Suprapubic skin (tissue), 4 donors: ENCODE measurements around the gene PLXNA4. TPM values are rescaled to one million over a fixed set of nuclear protein-coding genes. Genes with fewer than 3 reads are reported as not detected.

Experiments
- DNase-seq, 2 donors: peaks; one replicate each; pipeline ENCODE4 v3.0.0-alpha.2; 2019; ENCODE audit warnings: low spot score in 2 of 2
- H3K27ac ChIP-seq: fragments of 200-600 bp; sonication (generic); one replicate; pipeline ENCODE4 v1.5.1; 2019
- H3K27me3 ChIP-seq: fragments of 200-600 bp; sonication (generic); one replicate; pipeline ENCODE4 v1.5.1; 2019
- H3K36me3 ChIP-seq: fragments of 200-600 bp; sonication (generic); one replicate; pipeline ENCODE4 v1.5.1; 2019
- H3K4me1 ChIP-seq: fragments of 200-600 bp; sonication (generic); one replicate; pipeline ENCODE4 v1.5.1; 2019
- H3K4me3 ChIP-seq: fragments of 200-600 bp; sonication (generic); one replicate; pipeline ENCODE4 v1.5.1; 2019; ENCODE audit warnings: mild to moderate bottlenecking
- H3K9me3 ChIP-seq: fragments of 200-600 bp; sonication (generic); one replicate; pipeline ENCODE4 v1.5.1; 2019
- EP300 ChIP-seq: sonication (generic); formaldehyde crosslinking; IDR thresholded peaks from one replicate; pipeline ENCODE4 v1.6.1; 2017; ENCODE audit warnings: antibody characterized with exemption
- POLR2A ChIP-seq, 2 donors: fragments of 450-650 bp; IDR thresholded peaks; one replicate each; pipeline ENCODE4 v1.6.1; 2017; ENCODE audit warnings: antibody characterized with exemption in 2 of 2, mild to moderate bottlenecking in 2 of 2, moderate library complexity in 2 of 2
- POLR2AphosphoS5 ChIP-seq, 3 donors: sonication (generic); formaldehyde crosslinking; IDR thresholded peaks; one replicate each; pipeline ENCODE4 v1.6.1; 2017; ENCODE audit warnings: antibody characterized with exemption in 3 of 3
- WGBS: methylation state at CpG from one replicate; pipeline ENCODE4 v1.1.5; 2018; 5-methylcytosine and 5-hydroxymethylcytosine counted together
- total RNA-seq, 4 donors: library from RNA; depleted of rRNA; stranded (reverse); fragments of >200 nt; gene quantifications; one replicate each; pipeline ENCODE4 v1.1.0, GENCODE V29; 2016
- TF ChIP-seq, protein P1 (sequence below), 2 donors: fragments of 200-600 bp in 1 of 2; fragments of 450-650 bp in 1 of 2; sonication (generic) in 1 of 2; IDR thresholded peaks; one replicate each; pipeline ENCODE4 v1.5.1; 2016 to 2019; ENCODE audit warnings: antibody characterized with exemption in 2 of 2, mild to moderate bottlenecking in 1 of 2, moderate library complexity in 1 of 2

The PLXNA4 gene
- total RNA-seq, 4 donors from 2014 or later = 5.4 to 10.7 (median 7.1) TPM

DNA sequence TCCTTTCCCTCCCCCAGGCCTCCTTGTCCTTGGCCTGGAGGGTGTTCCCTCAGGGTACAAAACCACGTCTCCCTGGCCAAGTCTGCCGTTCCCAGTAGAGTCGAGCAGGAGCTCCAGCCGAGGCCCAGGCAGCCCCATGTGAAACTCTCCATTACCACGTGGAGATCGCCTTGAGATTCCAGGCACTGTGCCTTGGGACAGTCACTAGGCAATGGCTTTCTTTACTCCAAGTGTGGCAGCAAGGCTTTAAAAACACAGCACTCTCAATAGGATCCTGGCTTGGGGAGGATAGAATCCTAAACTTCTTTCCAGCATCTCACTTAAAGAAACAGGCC is 57.5 kb downstream of the PLXNA4 start:
- no peak for TF ChIP-seq POLR2AphosphoS5 (IDR thresholded peaks at IDR 0.05)
- TF ChIP-seq POLR2A (IDR thresholded peaks at IDR 0.05) = no peak
- no peak for TF ChIP-seq EP300
- TF ChIP-seq, protein P1, sequence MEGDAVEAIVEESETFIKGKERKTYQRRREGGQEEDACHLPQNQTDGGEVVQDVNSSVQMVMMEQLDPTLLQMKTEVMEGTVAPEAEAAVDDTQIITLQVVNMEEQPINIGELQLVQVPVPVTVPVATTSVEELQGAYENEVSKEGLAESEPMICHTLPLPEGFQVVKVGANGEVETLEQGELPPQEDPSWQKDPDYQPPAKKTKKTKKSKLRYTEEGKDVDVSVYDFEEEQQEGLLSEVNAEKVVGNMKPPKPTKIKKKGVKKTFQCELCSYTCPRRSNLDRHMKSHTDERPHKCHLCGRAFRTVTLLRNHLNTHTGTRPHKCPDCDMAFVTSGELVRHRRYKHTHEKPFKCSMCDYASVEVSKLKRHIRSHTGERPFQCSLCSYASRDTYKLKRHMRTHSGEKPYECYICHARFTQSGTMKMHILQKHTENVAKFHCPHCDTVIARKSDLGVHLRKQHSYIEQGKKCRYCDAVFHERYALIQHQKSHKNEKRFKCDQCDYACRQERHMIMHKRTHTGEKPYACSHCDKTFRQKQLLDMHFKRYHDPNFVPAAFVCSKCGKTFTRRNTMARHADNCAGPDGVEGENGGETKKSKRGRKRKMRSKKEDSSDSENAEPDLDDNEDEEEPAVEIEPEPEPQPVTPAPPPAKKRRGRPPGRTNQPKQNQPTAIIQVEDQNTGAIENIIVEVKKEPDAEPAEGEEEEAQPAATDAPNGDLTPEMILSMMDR (IDR thresholded peaks at IDR 0.05) = no peak
- Histone ChIP-seq H3K9me3 (no peaks in the 10 kb centered on the region), H3K4me1 (no peaks in the 10 kb centered on the region), H3K27me3 (no peaks in the 10 kb centered on the region), H3K27ac (no peak overlapping the region), H3K4me3 (no peak overlapping the region), H3K36me3 (no peaks in the 10 kb centered on the region)
- WGBS = 59% methylated on average over 5 of the region's 6 CpGs
- DNase-seq = peak in 1 of 2 donors; percentile 35

DNA sequence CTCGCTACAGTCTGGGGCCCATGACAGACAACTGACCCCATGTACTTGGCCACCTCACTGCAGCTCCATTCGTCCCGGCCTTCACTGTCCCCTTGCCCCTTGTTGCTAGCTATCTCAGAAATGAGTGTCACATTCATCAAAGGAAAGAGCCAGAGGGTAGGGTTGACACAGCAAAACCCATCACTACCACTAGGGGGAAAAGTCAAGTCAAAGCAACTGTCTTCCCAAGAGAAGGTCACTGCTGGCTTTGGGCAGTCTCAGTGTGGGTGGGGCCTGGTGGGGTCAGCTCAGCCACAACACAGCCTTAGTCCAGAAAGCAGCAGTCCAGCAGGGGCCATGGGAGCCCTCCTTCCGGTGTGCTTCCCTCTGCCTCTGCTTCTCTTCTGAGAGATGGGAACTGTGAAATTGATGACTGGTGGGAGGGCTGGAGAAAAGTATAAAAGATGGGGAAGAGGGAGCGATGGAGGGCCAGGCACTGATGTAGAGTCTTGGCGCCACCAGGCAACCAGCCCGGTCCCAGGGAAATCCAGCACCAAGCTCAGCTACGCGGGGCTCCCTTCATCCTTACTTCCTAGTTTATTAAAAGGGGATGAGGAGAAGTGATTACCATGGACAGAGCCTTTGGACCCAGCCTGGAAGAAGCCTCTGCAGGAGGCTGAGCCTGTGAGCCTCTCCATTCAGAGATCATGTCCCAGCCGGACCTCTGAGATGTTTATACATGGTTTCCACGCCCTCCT is 58.0 kb downstream of the PLXNA4 start:
- Histone ChIP-seq H3K27ac (no peak overlapping the region), H3K4me3 (no peak overlapping the region), H3K36me3 (no peaks in the 10 kb centered on the region), H3K9me3 (no peaks in the 10 kb centered on the region), H3K4me1 (no peaks in the 10 kb centered on the region), H3K27me3 (no peaks in the 10 kb centered on the region)
- TF ChIP-seq, protein P1 (IDR thresholded peaks at IDR 0.05) = no peak
- TF ChIP-seq EP300 (no peak), POLR2A (IDR thresholded peaks at IDR 0.05) (no peak), POLR2AphosphoS5 (IDR thresholded peaks at IDR 0.05) (no peak)
- no peak for DNase-seq
- whole genome bisulfite sequencing = 86% methylated on average over 11 of the region's 11 CpGs

DNA sequence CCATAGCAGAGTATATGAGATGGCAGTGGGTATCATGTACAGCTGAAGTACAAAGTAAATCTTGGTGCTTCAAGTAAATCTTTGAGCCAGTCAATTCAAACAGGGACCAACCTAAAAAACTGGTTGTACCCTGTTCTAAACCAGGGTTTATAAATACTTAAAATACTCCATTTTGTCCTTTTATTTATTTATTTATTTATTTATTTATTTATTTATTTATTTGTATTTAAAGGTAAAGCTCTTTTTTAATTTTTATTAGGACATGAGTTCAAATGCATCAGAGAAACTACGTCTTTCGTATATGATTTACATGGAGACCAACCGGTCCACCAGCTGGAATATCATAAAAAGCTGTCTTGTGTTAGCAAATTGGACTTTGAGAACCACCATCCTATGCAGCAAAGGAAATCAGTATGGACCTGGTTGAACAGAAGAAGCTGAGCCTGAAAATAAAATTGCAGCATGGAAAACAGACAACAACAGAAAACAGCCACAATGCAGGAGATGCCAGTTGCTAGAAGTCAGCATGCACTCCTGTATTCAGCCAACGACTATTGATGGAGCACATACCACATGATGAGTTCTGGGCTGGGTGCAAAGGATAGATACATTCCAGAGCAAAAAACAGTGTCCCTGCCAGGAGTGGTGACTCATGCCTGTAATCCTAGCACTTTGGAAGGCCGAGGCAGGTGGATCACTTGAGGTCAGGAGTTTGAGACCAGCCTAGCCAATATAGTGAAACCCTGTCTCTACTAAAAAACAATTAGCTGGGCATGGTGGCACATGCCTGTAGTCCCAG is 60.0 kb downstream of the PLXNA4 start:
- DNase-seq = no peak
- WGBS = 72% methylated on average over 5 of the region's 5 CpGs
- H3K9me3 ChIP-seq = no peaks in the 10 kb centered on the region
- no peaks in the 10 kb centered on the region for H3K36me3 ChIP-seq
- no peak overlapping the region for H3K4me3 ChIP-seq
- TF ChIP-seq, protein P1 (IDR thresholded peaks at IDR 0.05) = no peak
- TF ChIP-seq POLR2A (IDR thresholded peaks at IDR 0.05) (no peak), POLR2AphosphoS5 (IDR thresholded peaks at IDR 0.05) (no peak), EP300 (no peak)
- no peaks in the 10 kb centered on the region for H3K27me3 ChIP-seq
- no peaks in the 10 kb centered on the region for H3K4me1 ChIP-seq
- H3K27ac ChIP-seq = no peak overlapping the region

DNA sequence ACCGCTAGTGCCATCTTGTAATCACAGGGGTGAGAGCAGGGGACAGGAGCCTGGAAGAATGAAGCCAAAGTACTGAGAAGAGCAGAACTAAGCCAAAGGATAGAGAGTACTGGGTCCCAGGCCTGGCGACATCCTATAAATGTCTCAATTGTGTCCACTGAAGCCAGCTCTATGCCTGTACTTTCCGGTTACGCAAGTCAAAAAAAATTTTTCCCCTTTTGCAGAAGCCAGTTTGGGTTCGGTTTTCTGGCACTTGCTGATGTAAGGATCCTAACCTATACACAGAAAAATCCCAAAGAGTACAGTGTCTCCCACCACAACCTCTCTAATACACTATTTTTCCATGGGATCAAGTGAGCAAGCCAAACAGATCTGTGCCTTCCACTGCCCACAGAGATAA is 61.1 kb downstream of the PLXNA4 start:
- Histone ChIP-seq H3K9me3 (no peaks in the 10 kb centered on the region), H3K36me3 (no peaks in the 10 kb centered on the region), H3K4me3 (no peak overlapping the region), H3K4me1 (no peaks in the 10 kb centered on the region), H3K27me3 (no peaks in the 10 kb centered on the region), H3K27ac (no peak overlapping the region)
- WGBS = 77% methylated on average over 5 of the region's 5 CpGs
- DNase-seq = no peak
- TF ChIP-seq POLR2AphosphoS5 (IDR thresholded peaks at IDR 0.05) (no peak), EP300 (no peak), POLR2A (IDR thresholded peaks at IDR 0.05) (no peak)
- TF ChIP-seq, protein P1 (IDR thresholded peaks at IDR 0.05) = no peak

DNA sequence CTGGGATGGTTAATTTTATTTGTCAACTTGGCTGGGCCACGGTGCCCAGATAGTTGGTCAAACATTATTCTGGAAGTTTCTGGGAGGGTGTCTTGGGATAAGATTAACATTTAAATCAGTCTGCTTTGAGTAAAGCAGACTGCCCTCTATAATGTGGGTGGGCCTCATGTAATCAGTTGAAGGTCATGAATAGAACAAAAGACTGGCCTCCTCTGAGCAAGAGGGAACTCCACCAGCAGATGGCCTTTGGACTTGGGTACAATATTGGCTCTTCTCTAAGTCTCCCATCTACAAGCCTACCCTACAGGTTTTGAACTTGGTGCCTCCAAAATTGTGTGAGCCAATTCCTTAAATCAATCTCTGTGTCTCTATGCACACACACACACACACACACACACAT is 61.8 kb downstream of the PLXNA4 start:
- H3K4me1 ChIP-seq = no peaks in the 10 kb centered on the region
- H3K27ac ChIP-seq = no peak overlapping the region
- 100% methylated on average over 1 of the region's 1 CpG for WGBS
- no peak for TF ChIP-seq EP300
- TF ChIP-seq, protein P1 (IDR thresholded peaks at IDR 0.05) = no peak
- no peaks in the 10 kb centered on the region for H3K9me3 ChIP-seq
- H3K4me3 ChIP-seq = no peak overlapping the region
- H3K36me3 ChIP-seq = no peaks in the 10 kb centered on the region
- H3K27me3 ChIP-seq = no peaks in the 10 kb centered on the region
- DNase-seq = no peak
